Femur (tissue), 1 donor: ENCODE measurements around the gene TMC5.

ENCODE experiments used
- DNase-seq: peaks from one replicate; pipeline ENCODE4 v3.0.0-alpha.2; 2017

The TMC5 gene

DNA sequence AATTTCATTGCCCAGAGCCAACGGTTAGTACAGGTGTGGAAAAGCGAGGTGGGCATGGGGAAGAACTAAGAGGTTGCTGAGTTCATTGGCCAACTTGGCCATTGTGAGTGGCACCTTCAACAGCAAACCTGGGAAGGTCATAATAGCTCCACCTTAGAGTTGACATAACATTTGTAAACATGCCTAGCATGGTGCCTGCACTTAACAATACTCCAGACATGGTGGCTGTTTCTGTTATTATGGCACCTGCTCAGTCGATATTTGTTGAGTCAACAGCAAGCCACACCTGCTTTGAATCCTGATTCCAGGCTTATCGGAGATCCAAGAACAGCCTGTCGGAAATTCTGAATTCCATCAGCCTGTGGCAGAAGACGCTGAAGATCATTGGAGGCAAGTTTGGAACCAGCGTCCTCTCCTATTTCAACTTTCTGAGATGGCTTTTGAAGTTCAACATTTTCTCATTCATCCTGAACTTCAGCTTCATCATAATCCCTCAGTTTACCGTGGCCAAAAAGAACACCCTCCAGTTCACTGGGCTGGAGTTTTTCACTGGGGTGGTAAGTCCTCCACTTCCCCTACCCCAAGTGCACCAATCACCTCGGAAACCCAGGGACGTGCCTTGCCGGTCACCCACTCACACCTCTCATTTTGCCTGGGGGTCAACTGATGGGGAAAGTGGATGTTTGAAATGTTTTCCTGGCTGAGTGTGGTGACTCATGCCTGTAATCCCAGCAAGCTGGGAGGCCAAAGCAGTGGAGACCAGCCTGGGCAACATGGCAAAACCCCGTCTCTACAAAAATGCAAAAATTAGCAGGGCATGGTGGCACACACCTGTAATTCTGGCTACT is 46.0 kb downstream of the TMC5 start:
- DNase-seq = no peak

DNA sequence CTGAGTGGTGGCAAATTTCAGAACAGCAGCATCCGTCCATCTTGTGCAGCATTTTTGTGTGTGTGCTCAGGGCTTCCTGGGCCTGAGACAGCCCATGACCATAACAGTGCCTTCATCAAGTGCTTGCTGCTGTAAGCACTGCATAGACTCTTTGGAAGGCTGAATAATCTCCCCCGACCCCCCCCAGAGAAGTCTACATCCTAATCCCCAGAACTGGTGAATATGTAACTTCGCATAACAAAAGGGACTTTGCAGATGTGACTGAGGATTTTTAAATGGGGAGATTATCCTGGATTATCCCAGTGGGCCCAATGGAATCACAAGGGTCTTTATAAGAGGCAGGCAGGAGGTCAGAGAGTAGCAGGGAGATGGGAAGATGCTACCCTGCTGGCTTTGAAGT is 50.6 kb downstream of the TMC5 start:
- no peak for DNase-seq

- no peak for DNase-seq
Observed at GRCh38 chr16:19472482-19472881, 54.8 kb downstream of the TMC5 start.

DNA sequence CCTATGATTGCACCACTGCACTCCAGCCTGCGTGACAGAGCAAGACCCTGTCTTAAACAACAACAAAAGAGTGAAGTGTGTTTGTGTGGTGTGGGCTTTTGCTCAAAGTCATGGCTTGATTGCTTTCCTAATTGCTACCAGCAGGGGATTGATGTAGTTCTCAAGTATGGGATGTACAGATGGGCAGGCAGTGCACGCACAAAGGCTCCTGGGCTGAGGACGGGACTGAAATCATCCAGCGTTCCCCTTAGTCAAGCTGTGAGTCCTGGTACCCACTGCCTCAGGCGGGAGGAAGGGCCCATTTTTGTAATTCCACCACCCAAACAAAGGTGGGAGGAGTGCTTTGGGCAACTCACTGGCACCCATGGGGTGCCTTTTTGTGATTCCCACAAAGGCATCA is 56.9 kb downstream of the TMC5 start:
- DNase-seq = no peak

DNA sequence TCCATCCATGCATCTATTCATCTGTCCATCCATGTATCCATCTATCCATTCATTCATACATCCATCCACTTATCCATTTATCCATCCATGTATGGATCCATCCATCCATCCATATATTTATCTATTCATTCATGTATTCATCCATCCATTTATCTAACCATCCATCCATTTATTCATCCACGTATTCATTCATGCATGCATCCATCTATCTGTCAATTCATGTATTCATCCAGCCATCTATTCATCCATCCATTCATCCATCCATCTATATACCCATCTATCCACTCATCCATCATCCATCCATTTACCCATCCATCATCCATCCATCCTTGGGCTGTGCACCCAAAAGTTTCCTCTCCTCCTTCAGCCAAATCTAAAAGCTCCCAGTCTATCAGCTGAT is 60.8 kb downstream of the TMC5 start:
- no peak for DNase-seq

GRCh38 chr16:19479302-19479721 is 61.6 kb downstream of the TMC5 start:
- no peak for DNase-seq

DNA sequence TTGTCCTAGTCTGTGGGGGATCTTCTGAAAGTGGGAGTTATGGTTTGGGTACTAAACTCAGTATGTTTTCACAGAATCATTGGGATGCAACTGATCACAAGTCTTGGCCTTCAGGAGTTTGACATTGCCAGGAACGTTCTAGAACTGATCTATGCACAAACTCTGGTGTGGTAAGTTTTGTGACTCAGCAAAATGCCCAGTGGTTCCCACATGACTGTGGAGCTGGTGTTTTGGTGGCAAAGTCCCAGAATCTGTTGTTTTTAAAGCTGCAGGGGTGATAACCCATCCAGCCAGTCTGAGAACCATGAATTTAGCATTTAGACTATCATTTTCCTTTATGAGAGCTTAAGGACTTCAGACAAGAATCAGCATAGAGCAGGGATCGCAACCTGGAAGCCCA is 63.6 kb downstream of the TMC5 start:
- no peak for DNase-seq

DNA sequence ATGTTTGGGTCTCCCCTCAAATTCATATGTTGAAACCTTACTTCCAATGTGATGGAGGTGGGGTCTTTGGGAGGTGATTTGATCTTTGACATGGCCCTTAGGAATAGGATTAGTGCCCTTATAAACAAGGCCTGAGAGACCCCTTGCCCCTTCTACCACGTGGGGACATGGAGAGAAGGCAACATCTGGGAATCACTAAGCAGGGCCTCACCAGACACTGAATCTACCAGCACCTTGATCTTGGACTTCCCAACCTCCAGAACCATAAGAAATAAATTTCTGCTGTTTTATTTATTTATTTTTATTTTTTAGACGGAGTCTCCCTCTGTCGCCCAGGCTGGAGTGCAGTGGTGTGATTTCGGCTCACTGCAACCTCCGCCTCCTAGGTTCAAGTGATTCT is 64.1 kb downstream of the TMC5 start:
- no peak for DNase-seq

GRCh38 chr16:19482291-19482690 is 64.6 kb downstream of the TMC5 start:
- no peak for DNase-seq

GRCh38 chr16:19484096-19484495 is 66.4 kb downstream of the TMC5 start:
- DNase-seq = no peak

GRCh38 chr16:19485611-19486010 is 67.9 kb downstream of the TMC5 start:
- DNase-seq = no peak

- DNase-seq = no peak
Observed at GRCh38 chr16:19486051-19486450, 68.4 kb downstream of the TMC5 start.

- no peak for DNase-seq
Observed at GRCh38 chr16:19486750-19487325, 69.2 kb downstream of the TMC5 start.

DNA sequence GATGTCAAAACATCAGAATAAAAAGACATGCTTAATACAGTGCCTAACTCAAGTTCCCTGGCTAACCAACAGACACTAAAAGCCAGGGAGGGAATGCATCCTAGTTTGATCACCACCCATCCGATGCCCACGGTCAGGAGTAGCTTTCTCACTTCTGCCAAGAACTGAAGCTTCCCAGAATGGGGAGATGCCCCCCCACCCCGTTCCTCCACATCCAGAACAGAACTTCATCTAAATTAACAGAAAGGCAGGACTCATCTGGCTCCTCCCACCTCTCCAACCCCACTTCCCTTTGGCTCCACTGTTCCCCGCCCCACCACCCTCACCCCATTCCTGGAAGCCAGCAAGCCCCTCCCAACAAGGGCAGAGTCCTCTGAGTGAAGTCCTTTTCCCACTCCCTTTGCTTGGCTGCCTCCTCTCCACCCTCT is 70.5 kb downstream of the TMC5 start:
- DNase-seq = no peak

DNA sequence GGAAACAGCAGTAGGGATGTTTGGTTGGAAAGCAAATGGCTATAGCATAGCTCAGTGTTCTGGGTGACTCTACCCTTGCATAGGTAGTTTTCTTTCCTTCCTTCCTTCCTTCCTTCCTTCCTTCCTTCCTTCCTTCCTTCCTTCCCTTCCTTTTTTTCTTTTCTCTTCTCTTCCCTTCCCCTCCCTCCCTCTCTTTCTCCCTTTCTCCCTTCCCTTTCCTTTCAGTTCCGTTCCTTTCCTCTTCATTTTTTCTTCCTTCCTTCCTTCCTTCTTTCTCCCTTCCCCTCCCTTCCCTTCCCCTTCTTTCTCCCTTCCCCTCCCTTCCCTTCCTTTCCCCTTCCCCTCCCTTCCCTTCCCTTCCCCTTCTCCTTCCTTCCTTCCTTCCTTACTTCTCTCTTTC is 72.9 kb downstream of the TMC5 start:
- DNase-seq = no peak

DNA sequence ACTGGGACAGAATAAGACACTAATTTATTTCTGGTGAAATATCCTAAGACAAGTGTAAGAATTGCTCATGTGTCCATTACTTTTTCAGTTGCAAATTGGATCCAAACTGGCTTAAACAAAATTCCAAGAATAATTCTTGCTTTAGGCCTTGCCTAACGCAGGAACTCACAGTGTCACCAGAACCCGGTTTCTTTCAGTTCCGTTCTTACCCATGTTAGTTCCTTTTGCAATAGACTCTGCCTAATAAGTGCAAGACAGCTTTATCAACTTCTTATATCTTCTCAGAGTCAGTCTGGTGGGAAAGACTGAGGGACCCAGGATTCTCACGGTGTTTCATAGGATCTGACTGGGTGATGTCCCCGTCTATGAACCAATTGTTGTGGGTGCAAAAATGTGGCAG is 79.5 kb downstream of the TMC5 start:
- DNase-seq = no peak

GRCh38 chr16:19499006-19499405 is 81.3 kb downstream of the TMC5 start:
- no peak for DNase-seq

DNA sequence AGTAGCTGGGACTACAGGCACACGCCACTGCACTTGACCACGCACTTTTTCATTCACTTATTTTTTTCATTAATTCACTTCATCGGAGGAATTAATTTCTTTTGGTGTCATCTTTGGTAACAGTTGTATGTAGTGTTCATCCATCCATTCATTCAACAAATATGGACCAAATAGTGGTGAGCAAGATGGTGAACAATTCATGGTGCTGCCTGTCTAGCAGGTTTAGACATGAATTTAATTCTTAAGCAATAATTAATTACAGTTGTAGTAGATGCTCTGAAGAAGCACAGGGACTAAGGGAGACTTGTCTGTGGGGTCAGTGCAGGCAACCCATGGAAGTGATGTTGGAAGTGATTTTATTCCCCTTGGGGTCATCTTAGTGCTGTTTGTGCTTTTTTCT is 81.8 kb downstream of the TMC5 start:
- DNase-seq = no peak

DNA sequence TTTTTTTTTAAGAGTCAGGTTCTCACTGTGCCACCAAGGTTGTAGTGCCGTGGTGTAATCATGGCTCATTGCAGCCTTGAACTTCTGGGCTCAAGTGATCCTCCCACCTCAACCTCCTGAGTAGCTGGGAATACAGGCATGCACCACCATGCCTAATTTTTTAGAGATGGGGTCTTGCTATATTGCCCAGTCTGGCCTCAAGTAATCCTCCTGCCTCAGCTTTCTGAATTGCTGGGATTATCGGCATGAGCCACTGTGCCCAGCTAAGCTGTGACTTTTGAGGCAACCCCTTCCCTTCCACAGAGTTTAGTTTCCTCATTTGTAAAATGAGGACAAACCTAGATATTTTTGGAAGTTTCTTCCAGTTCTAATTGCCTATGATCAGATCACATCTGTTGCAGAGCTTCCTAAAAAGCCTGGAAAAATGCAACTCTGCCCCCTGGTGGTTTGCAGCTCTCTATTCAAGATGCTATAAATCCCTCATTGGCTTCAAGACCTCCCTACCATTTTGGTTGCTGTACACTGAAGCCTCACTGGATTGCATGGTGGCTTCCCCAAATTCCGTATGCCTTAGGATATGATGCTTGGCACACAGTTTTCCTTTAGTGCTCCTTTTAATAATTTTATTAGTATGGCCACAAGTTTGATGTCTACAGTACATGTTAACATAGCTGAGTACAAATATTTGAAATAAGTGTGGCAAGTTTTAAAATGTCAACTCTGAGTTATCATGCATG is 84.9 kb downstream of the TMC5 start:
- DNase-seq = peak; percentile 80

DNA sequence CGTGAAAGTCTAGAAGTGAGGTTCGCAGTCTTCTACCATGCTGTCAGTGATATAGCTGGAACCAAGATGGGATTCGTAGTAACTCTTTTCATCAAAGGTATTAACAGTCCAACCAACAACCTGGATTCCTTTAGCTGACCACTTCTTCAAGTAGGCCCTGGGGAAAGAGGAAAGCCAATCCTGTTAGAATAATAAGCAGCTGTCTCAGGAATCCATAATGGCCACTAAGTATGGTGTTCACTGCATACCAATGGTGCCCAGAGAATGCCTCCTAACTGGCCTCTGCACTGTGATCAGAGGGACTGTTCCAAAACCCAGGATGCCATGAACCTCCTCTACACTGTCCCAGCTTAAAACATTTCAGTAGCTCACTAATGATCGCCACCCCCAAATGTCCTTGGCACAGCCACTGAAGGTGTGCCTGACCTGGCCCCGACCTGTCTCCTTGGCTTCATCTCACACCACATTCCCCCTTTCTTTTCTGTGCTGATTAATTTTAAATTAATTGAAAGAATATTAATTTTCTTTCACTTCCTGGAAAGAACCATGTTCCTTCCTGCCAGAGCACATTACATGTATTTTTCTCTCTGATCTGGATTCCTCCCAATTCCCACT is 85.9 kb downstream of the TMC5 start:
- no peak for DNase-seq

DNA sequence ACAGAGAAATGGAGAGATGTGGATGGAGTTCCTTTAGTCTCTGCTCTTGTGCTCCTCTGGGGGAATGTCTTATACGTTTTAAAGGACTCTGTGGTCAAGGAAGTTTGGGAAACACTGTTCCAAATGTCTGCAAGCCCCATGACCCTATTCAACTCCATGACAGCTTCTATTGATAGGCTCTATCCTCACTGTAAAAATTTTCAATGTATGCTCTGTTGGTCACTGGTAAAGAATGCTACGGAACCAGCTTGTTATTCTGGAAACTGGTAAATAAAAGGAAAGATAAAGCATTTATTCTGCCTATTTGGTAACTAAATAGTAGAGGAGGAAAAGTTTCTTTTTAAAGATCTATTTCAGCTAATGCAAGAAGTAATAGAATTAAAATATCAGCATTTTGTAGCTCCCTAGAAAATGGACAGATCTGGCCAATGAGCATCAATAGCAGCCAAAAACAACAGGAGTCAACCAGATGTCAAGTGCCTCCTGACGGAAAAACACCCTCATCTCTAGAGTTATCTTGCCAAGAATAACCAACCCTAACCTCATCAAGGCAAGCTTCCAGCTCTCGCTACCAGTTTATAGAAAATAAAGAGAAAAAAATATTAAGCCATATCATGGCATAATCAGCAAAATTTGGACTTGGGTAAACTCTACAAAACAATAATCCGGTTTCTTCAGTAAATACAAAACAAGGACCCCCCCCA is 88.1 kb downstream of the TMC5 start:
- peak; percentile 32 for DNase-seq

DNA sequence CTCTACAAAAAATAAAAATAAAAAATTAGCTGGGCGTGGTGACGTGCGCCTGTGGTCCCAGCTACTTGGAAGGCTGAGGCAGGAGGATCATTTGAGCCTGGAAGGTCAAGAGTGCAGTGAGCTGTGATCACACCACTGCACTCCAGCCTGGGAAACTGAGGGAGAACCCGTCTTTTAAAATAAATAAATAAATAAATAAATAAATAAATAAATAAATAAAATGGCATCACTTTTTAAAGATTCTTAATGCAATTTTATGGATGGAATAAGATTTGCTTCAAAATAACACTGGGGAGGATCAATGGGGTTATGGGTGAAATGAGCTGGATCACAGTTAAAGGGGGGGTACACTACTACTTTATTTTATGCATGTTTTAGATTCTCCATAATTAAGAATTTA is 89.3 kb downstream of the TMC5 start:
- DNase-seq = no peak

- DNase-seq = no peak
Observed at GRCh38 chr16:19507867-19508266, 90.2 kb downstream of the TMC5 start.
